ENCODE results near the gene MOCS1.

Gene MOCS1

GRCh38 chr6:39889229-39889628 lies 45.0 kb downstream of the MOCS1 start:
- H3K4me1 ChIP-seq (ENCODE audit: control insufficient read depth in 1 of 2, insufficient read depth in 2 of 2, low read length in 2 of 2): peaks cover 20 to 24% of the 10 kb centered on the region in 2 experiments
- H3K79me2 ChIP-seq (ENCODE audit: control insufficient read depth, insufficient read depth, low read length, poor library complexity): no peaks in the 10 kb centered on the region
- H3K9me3 ChIP-seq (ENCODE audit: insufficient read depth, low read depth, low read length): no peaks in the 10 kb centered on the region
- no peak overlapping the region for H4K12ac ChIP-seq (ENCODE audit: low read depth, low read length)
- no peak overlapping the region for H4K8ac ChIP-seq (ENCODE audit: low read depth, low read length)
- no peak overlapping the region for H2BK120ac ChIP-seq (ENCODE audit: insufficient read depth, low read length, poor library complexity)
- no peak overlapping the region for H2AFZ ChIP-seq (ENCODE audit: insufficient read depth, low read length, poor library complexity)
- no peak overlapping the region for H3K4me2 ChIP-seq (ENCODE audit: low read length)
- H4K91ac ChIP-seq (ENCODE audit: low read depth, low read length): no peak overlapping the region
- WGBS (ENCODE audit: extremely low coverage, insufficient coverage, insufficient read length): no CpG with 5 or more reads among the region's 2 CpGs
- no peak overlapping the region for H3K23ac ChIP-seq (ENCODE audit: low read length)
- H3K4me3 ChIP-seq (ENCODE audit: low read depth, low read length): no peak overlapping the region
- peaks cover 0 to 2% of the 10 kb centered on the region in 2 experiments for H3K36me3 ChIP-seq (ENCODE audit: control insufficient read depth in 1 of 2, insufficient read depth in 2 of 2, low read length in 2 of 2)
- no peak overlapping the region for H2BK5ac ChIP-seq (ENCODE audit: low read depth, low read length, poor library complexity)
- H2BK12ac ChIP-seq (ENCODE audit: low read length): no peak overlapping the region
- no peak overlapping the region for H2AK5ac ChIP-seq (ENCODE audit: low read length)
- DNase-seq: no peak
- H3K14ac ChIP-seq (ENCODE audit: low read length): no peak overlapping the region
- H3K79me1 ChIP-seq (ENCODE audit: low read length): peaks cover 29% of the 10 kb centered on the region
- H3K27ac ChIP-seq (ENCODE audit: low read depth, low read length): no peak overlapping the region
- no peak overlapping the region for H3K9ac ChIP-seq (ENCODE audit: low read length)
- H3K27me3 ChIP-seq (ENCODE audit: insufficient read depth, low read length): no peaks in the 10 kb centered on the region
- H3K4ac ChIP-seq (ENCODE audit: low read depth, low read length): no peak overlapping the region
- H3K18ac ChIP-seq (ENCODE audit: low read length): no peak overlapping the region

- Histone ChIP-seq H3K23ac (ENCODE audit: low read length) (no peak overlapping the region), H3K4ac (ENCODE audit: low read depth, low read length) (no peak overlapping the region), H2AFZ (ENCODE audit: insufficient read depth, low read length, poor library complexity) (peak overlapping the region; percentile 12), H3K79me2 (ENCODE audit: control insufficient read depth, insufficient read depth, low read length, poor library complexity) (no peaks in the 10 kb centered on the region), H3K4me2 (ENCODE audit: low read length) (peak overlapping the region; percentile 4), H2BK120ac (ENCODE audit: insufficient read depth, low read length, poor library complexity) (peak overlapping the region; percentile 92), H3K36me3 (ENCODE audit: control insufficient read depth in 1 of 2, insufficient read depth in 2 of 2, low read length in 2 of 2) (peaks cover 0 to 2% of the 10 kb centered on the region in 2 experiments), H4K8ac (ENCODE audit: low read depth, low read length) (peak overlapping the region; percentile 9), H3K27me3 (ENCODE audit: insufficient read depth, low read length) (no peaks in the 10 kb centered on the region), H3K9me3 (ENCODE audit: insufficient read depth, low read depth, low read length) (no peaks in the 10 kb centered on the region), H2BK12ac (ENCODE audit: low read length) (no peak overlapping the region), H2AK5ac (ENCODE audit: low read length) (no peak overlapping the region), H2BK5ac (ENCODE audit: low read depth, low read length, poor library complexity) (peak overlapping the region; percentile 87), H3K79me1 (ENCODE audit: low read length) (peaks cover 29% of the 10 kb centered on the region), H3K14ac (ENCODE audit: low read length) (peak overlapping the region; percentile 10), H3K4me3 (ENCODE audit: low read depth, low read length) (no peak overlapping the region), H3K27ac (ENCODE audit: low read depth, low read length) (peak overlapping the region; percentile 80), H4K12ac (ENCODE audit: low read depth, low read length) (no peak overlapping the region), H3K4me1 (ENCODE audit: control insufficient read depth in 1 of 2, insufficient read depth in 2 of 2, low read length in 2 of 2) (peaks cover 22 to 26% of the 10 kb centered on the region in 2 experiments), H3K9ac (ENCODE audit: low read length) (no peak overlapping the region), H4K91ac (ENCODE audit: low read depth, low read length) (peak overlapping the region; percentile 92), H3K18ac (ENCODE audit: low read length) (peak overlapping the region; percentile 3)
- DNase-seq: peak; percentile 22 to 62
- WGBS (ENCODE audit: extremely low coverage, insufficient coverage, insufficient read length): no CpG with 5 or more reads among the region's 14 CpGs
Measured at GRCh38 chr6:39887692-39888450, 46.4 kb downstream of the MOCS1 start.

- peaks cover 0 to 2% of the 10 kb centered on the region in 2 experiments for H3K36me3 ChIP-seq (ENCODE audit: control insufficient read depth in 1 of 2, insufficient read depth in 2 of 2, low read length in 2 of 2)
- H2AFZ ChIP-seq (ENCODE audit: insufficient read depth, low read length, poor library complexity): peak overlapping the region; percentile 10
- peak overlapping the region; percentile 92 for H4K91ac ChIP-seq (ENCODE audit: low read depth, low read length)
- no peak overlapping the region for H3K4me3 ChIP-seq (ENCODE audit: low read depth, low read length)
- H4K8ac ChIP-seq (ENCODE audit: low read depth, low read length): peak overlapping the region; percentile 26
- peak overlapping the region; percentile 55 for H3K14ac ChIP-seq (ENCODE audit: low read length)
- H2BK120ac ChIP-seq (ENCODE audit: insufficient read depth, low read length, poor library complexity): peak overlapping the region; percentile 83
- H2BK5ac ChIP-seq (ENCODE audit: low read depth, low read length, poor library complexity): peak overlapping the region; percentile 87
- H3K23ac ChIP-seq (ENCODE audit: low read length): no peak overlapping the region
- H3K79me2 ChIP-seq (ENCODE audit: control insufficient read depth, insufficient read depth, low read length, poor library complexity): no peaks in the 10 kb centered on the region
- WGBS (ENCODE audit: extremely low coverage, insufficient coverage, insufficient read length): no CpG with 5 or more reads among the region's 2 CpGs
- peak overlapping the region; percentile 34 for H3K4ac ChIP-seq (ENCODE audit: low read depth, low read length)
- H3K9me3 ChIP-seq (ENCODE audit: insufficient read depth, low read depth, low read length): no peaks in the 10 kb centered on the region
- H3K9ac ChIP-seq (ENCODE audit: low read length): no peak overlapping the region
- H2BK12ac ChIP-seq (ENCODE audit: low read length): peak overlapping the region; percentile 96
- H3K27me3 ChIP-seq (ENCODE audit: insufficient read depth, low read length): no peaks in the 10 kb centered on the region
- H3K4me2 ChIP-seq (ENCODE audit: low read length): no peak overlapping the region
- peaks cover 32 to 33% of the 10 kb centered on the region in 2 experiments for H3K4me1 ChIP-seq (ENCODE audit: control insufficient read depth in 1 of 2, insufficient read depth in 2 of 2, low read length in 2 of 2)
- peak overlapping the region; percentile 49 for H3K18ac ChIP-seq (ENCODE audit: low read length)
- no peak overlapping the region for H4K12ac ChIP-seq (ENCODE audit: low read depth, low read length)
- H2AK5ac ChIP-seq (ENCODE audit: low read length): peak overlapping the region; percentile 60
- no peak for DNase-seq
- peaks cover 29% of the 10 kb centered on the region for H3K79me1 ChIP-seq (ENCODE audit: low read length)
- peak overlapping the region; percentile 80 for H3K27ac ChIP-seq (ENCODE audit: low read depth, low read length)
Measured at GRCh38 chr6:39886871-39887270, 47.4 kb downstream of the MOCS1 start.

- peak overlapping the region; percentile 38 for H2BK12ac ChIP-seq (ENCODE audit: low read length)
- H2AK5ac ChIP-seq (ENCODE audit: low read length): no peak overlapping the region
- peaks cover 33% of the 10 kb centered on the region in 2 experiments for H3K4me1 ChIP-seq (ENCODE audit: control insufficient read depth in 1 of 2, insufficient read depth in 2 of 2, low read length in 2 of 2)
- no peak overlapping the region for H2AFZ ChIP-seq (ENCODE audit: insufficient read depth, low read length, poor library complexity)
- peak overlapping the region; percentile 92 for H4K91ac ChIP-seq (ENCODE audit: low read depth, low read length)
- no CpG with 5 or more reads among the region's 7 CpGs for WGBS (ENCODE audit: extremely low coverage, insufficient coverage, insufficient read length)
- no peak overlapping the region for H3K4me3 ChIP-seq (ENCODE audit: low read depth, low read length)
- peaks cover 29% of the 10 kb centered on the region for H3K79me1 ChIP-seq (ENCODE audit: low read length)
- no peaks in the 10 kb centered on the region for H3K9me3 ChIP-seq (ENCODE audit: insufficient read depth, low read depth, low read length)
- no peak overlapping the region for H3K4ac ChIP-seq (ENCODE audit: low read depth, low read length)
- H3K14ac ChIP-seq (ENCODE audit: low read length): no peak overlapping the region
- no peak overlapping the region for H3K9ac ChIP-seq (ENCODE audit: low read length)
- H4K8ac ChIP-seq (ENCODE audit: low read depth, low read length): no peak overlapping the region
- no peak overlapping the region for H4K12ac ChIP-seq (ENCODE audit: low read depth, low read length)
- no peak overlapping the region for H3K27ac ChIP-seq (ENCODE audit: low read depth, low read length)
- H3K36me3 ChIP-seq (ENCODE audit: control insufficient read depth in 1 of 2, insufficient read depth in 2 of 2, low read length in 2 of 2): peaks cover under 1 to 2% of the 10 kb centered on the region in 2 experiments
- H3K4me2 ChIP-seq (ENCODE audit: low read length): no peak overlapping the region
- H2BK120ac ChIP-seq (ENCODE audit: insufficient read depth, low read length, poor library complexity): peak overlapping the region; percentile 4
- no peaks in the 10 kb centered on the region for H3K27me3 ChIP-seq (ENCODE audit: insufficient read depth, low read length)
- H3K18ac ChIP-seq (ENCODE audit: low read length): no peak overlapping the region
- H3K79me2 ChIP-seq (ENCODE audit: control insufficient read depth, insufficient read depth, low read length, poor library complexity): no peaks in the 10 kb centered on the region
- H2BK5ac ChIP-seq (ENCODE audit: low read depth, low read length, poor library complexity): no peak overlapping the region
- no peak for DNase-seq
- no peak overlapping the region for H3K23ac ChIP-seq (ENCODE audit: low read length)
Measured at GRCh38 chr6:39885691-39886090, 48.6 kb downstream of the MOCS1 start.

Data from trophoblast cell (in vitro differentiated cells and primary cell).